HG03469 (cell line): ENCODE measurements around the gene SLC29A4.

ENCODE experiments used
- ATAC-seq: cut with Tn5 transposase; IDR thresholded peaks from one replicate; pipeline ENCODE4 v1.9.1; 2021; ENCODE audit warnings: mild to moderate bottlenecking, moderate library complexity, moderate number of reproducible peaks; ENCODE audit not compliant: unreplicated experiment

Gene SLC29A4

GRCh38 chr7:5350600-5351385, 68.0 kb downstream of the SLC29A4 start:
- no peak for ATAC-seq

GRCh38 chr7:5351507-5352265, 68.9 kb downstream of the SLC29A4 start:
- ATAC-seq: no peak

- ATAC-seq: no peak
Observed at GRCh38 chr7:5352440-5353010, 69.8 kb downstream of the SLC29A4 start.

GRCh38 chr7:5354460-5355232, 71.9 kb downstream of the SLC29A4 start:
- ATAC-seq: no peak
